ENCODE measurements around the gene ERP44. TPM values are rescaled to one million over a fixed set of nuclear protein-coding genes. Genes with fewer than 3 reads are reported as not detected.

ERP44 gene
- total RNA-seq, 1 donor from 2014 or later, result 19.3 TPM

GRCh38 chr9:100021931-100022330, 76.9 kb downstream of the ERP44 start:
- DNase-seq, result no peak
- Mint-ChIP-seq H3K4me1 (ENCODE audit: low read depth, unreplicated experiment) (peaks cover 7% of the 10 kb centered on the region), H3K4me3 (ENCODE audit: unreplicated experiment) (no peak overlapping the region), H3K27me3 (ENCODE audit: unreplicated experiment) (no peaks in the 10 kb centered on the region), H3K36me3 (ENCODE audit: unreplicated experiment) (peaks cover 5% of the 10 kb centered on the region), H3K27ac (ENCODE audit: unreplicated experiment) (no peak overlapping the region), H3K9me3 (ENCODE audit: unreplicated experiment) (no peaks in the 10 kb centered on the region)
- TF ChIP-seq CTCF (IDR thresholded peaks at IDR 0.05; ENCODE audit: partially characterized antibody, unreplicated experiment), result no peak

- Mint-ChIP-seq H3K9me3 (ENCODE audit: unreplicated experiment) (no peaks in the 10 kb centered on the region), H3K36me3 (ENCODE audit: unreplicated experiment) (peaks cover 5% of the 10 kb centered on the region), H3K27ac (ENCODE audit: unreplicated experiment) (no peak overlapping the region), H3K4me1 (ENCODE audit: low read depth, unreplicated experiment) (peaks cover 7% of the 10 kb centered on the region), H3K4me3 (ENCODE audit: unreplicated experiment) (no peak overlapping the region), H3K27me3 (ENCODE audit: unreplicated experiment) (no peaks in the 10 kb centered on the region)
- no peak for DNase-seq
- TF ChIP-seq CTCF (IDR thresholded peaks at IDR 0.05; ENCODE audit: partially characterized antibody, unreplicated experiment), result no peak
Measured at GRCh38 chr9:100020121-100020795, 78.5 kb downstream of the ERP44 start.

- H3K27ac Mint-ChIP-seq (ENCODE audit: unreplicated experiment), result no peak overlapping the region
- no peak overlapping the region for H3K4me3 Mint-ChIP-seq (ENCODE audit: unreplicated experiment)
- peaks cover 7% of the 10 kb centered on the region for H3K4me1 Mint-ChIP-seq (ENCODE audit: low read depth, unreplicated experiment)
- TF ChIP-seq CTCF (IDR thresholded peaks at IDR 0.05; ENCODE audit: partially characterized antibody, unreplicated experiment), result no peak
- no peaks in the 10 kb centered on the region for H3K27me3 Mint-ChIP-seq (ENCODE audit: unreplicated experiment)
- DNase-seq, result no peak
- no peaks in the 10 kb centered on the region for H3K9me3 Mint-ChIP-seq (ENCODE audit: unreplicated experiment)
- H3K36me3 Mint-ChIP-seq (ENCODE audit: unreplicated experiment), result no peaks in the 10 kb centered on the region
Measured at GRCh38 chr9:100019541-100019940, 79.3 kb downstream of the ERP44 start.

GRCh38 chr9:100014846-100015245, 84.0 kb downstream of the ERP44 start:
- TF ChIP-seq CTCF (IDR thresholded peaks at IDR 0.05; ENCODE audit: partially characterized antibody, unreplicated experiment), result no peak
- Mint-ChIP-seq H3K27me3 (ENCODE audit: unreplicated experiment) (no peaks in the 10 kb centered on the region), H3K4me3 (ENCODE audit: unreplicated experiment) (no peak overlapping the region), H3K4me1 (ENCODE audit: low read depth, unreplicated experiment) (peaks cover 5% of the 10 kb centered on the region), H3K27ac (ENCODE audit: unreplicated experiment) (no peak overlapping the region), H3K36me3 (ENCODE audit: unreplicated experiment) (no peaks in the 10 kb centered on the region), H3K9me3 (ENCODE audit: unreplicated experiment) (no peaks in the 10 kb centered on the region)
- DNase-seq, result no peak

- Mint-ChIP-seq H3K27me3 (ENCODE audit: unreplicated experiment) (no peaks in the 10 kb centered on the region), H3K4me3 (ENCODE audit: unreplicated experiment) (no peak overlapping the region), H3K27ac (ENCODE audit: unreplicated experiment) (no peak overlapping the region), H3K9me3 (ENCODE audit: unreplicated experiment) (no peaks in the 10 kb centered on the region), H3K4me1 (ENCODE audit: low read depth, unreplicated experiment) (no peaks in the 10 kb centered on the region), H3K36me3 (ENCODE audit: unreplicated experiment) (no peaks in the 10 kb centered on the region)
- no peak for DNase-seq
- TF ChIP-seq CTCF (IDR thresholded peaks at IDR 0.05; ENCODE audit: partially characterized antibody, unreplicated experiment), result no peak
Measured at GRCh38 chr9:100013573-100013972, 85.2 kb downstream of the ERP44 start.

Measured in glutamatergic neuron (in vitro differentiated cells).